GM12892 (cell line): ENCODE results near the gene MEDAG.

Source experiments
- POLR2AphosphoS5 ChIP-seq: IDR thresholded peaks from 2 replicates; pipeline ENCODE4 v1.6.1; 2011; ENCODE audit warnings: low read depth, low read length, control low read depth
- TAF1 ChIP-seq: IDR thresholded peaks from 2 replicates; pipeline ENCODE4 v1.6.1; 2011; ENCODE audit warnings: low read depth, mild to moderate bottlenecking, control low read depth, low read length, borderline replicate concordance

DNA sequence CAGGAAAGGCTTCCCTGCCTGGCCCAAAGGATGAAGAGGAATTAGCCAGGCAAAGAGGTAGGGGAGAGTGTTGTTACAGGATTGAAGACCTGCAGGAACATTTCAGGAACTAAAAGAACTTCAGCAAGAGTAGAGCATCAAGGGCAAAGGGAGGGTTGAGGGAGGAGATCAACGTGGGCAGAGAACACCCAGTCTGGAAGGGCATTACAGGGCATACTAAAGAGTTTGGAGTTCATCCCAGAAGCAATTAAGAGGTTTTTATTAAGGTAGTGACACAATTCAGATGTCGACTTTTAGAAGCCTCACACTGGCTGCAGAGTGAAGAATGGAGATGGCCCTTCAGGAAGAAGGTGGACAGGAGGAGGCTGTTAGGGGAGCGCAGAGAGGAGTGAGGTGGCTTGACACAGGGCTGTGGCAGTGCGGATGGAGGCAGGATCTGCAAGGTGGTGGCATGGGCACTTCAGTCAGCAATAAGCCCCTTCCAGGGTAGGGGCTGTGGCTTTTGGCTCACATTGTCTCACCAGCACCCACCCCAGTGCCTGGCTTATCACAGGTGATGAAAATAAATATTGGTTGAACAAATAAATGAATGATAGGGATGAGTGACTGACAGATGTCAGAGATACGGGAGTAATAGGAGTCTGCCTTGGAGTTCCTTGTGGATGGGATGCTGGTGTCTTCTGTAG, 51.3 kb downstream of the MEDAG start:
- no peak for TF ChIP-seq POLR2AphosphoS5
- TF ChIP-seq TAF1 = no peak
